ENCODE data around the gene PARVA.

PARVA gene

GRCh38 chr11:12376259-12377081 is 901 bp upstream of the PARVA start:
- DNase-seq (ENCODE audit: low read depth in 1 of 2, low spot score in 1 of 2) = no peak

- DNase-seq (ENCODE audit: low read depth in 1 of 2, low spot score in 1 of 2) = no peak
Observed at GRCh38 chr11:12377824-12378593, 638 bp downstream of the PARVA start.

- no peak for DNase-seq (ENCODE audit: low read depth in 1 of 2, low spot score in 1 of 2)
Observed at GRCh38 chr11:12380565-12381325, 3.4 kb downstream of the PARVA start.

- DNase-seq (ENCODE audit: low read depth in 1 of 2, low spot score in 1 of 2) = no peak
Observed at GRCh38 chr11:12381875-12382274, 4.5 kb downstream of the PARVA start.

GRCh38 chr11:12382451-12382850 is 5.1 kb downstream of the PARVA start:
- DNase-seq (ENCODE audit: low read depth in 1 of 2, low spot score in 1 of 2) = no peak

- DNase-seq (ENCODE audit: low read depth in 1 of 2, low spot score in 1 of 2) = no peak
Observed at GRCh38 chr11:12386309-12386708, 8.9 kb downstream of the PARVA start.

- no peak for DNase-seq (ENCODE audit: low read depth in 1 of 2, low spot score in 1 of 2)
Observed at GRCh38 chr11:12386745-12387144, 9.4 kb downstream of the PARVA start.

GRCh38 chr11:12388173-12388572 is 10.8 kb downstream of the PARVA start:
- no peak for DNase-seq (ENCODE audit: low read depth in 1 of 2, low spot score in 1 of 2)

- no peak for DNase-seq (ENCODE audit: low read depth in 1 of 2, low spot score in 1 of 2)
Observed at GRCh38 chr11:12388939-12389670, 11.7 kb downstream of the PARVA start.

- DNase-seq (ENCODE audit: low read depth in 1 of 2, low spot score in 1 of 2) = no peak
Observed at GRCh38 chr11:12389676-12390657, 12.6 kb downstream of the PARVA start.

- no peak for DNase-seq (ENCODE audit: low read depth in 1 of 2, low spot score in 1 of 2)
Observed at GRCh38 chr11:12390687-12391110, 13.3 kb downstream of the PARVA start.

GRCh38 chr11:12392672-12393071 is 15.3 kb downstream of the PARVA start:
- DNase-seq (ENCODE audit: low read depth in 1 of 2, low spot score in 1 of 2) = no peak

- DNase-seq (ENCODE audit: low read depth in 1 of 2, low spot score in 1 of 2) = no peak
Observed at GRCh38 chr11:12393691-12394090, 16.3 kb downstream of the PARVA start.

GRCh38 chr11:12394601-12395000 is 17.2 kb downstream of the PARVA start:
- no peak for DNase-seq (ENCODE audit: low read depth in 1 of 2, low spot score in 1 of 2)

GRCh38 chr11:12395333-12395732 is 18.0 kb downstream of the PARVA start:
- DNase-seq (ENCODE audit: low read depth in 1 of 2, low spot score in 1 of 2) = no peak

GRCh38 chr11:12397931-12398334 is 20.6 kb downstream of the PARVA start:
- no peak for DNase-seq (ENCODE audit: low read depth in 1 of 2, low spot score in 1 of 2)

- DNase-seq (ENCODE audit: low read depth in 1 of 2, low spot score in 1 of 2) = no peak
Observed at GRCh38 chr11:12399355-12399754, 22.0 kb downstream of the PARVA start.

GRCh38 chr11:12402025-12402424 is 24.7 kb downstream of the PARVA start:
- DNase-seq (ENCODE audit: low read depth in 1 of 2, low spot score in 1 of 2) = no peak

- DNase-seq (ENCODE audit: low read depth in 1 of 2, low spot score in 1 of 2) = no peak
Observed at GRCh38 chr11:12402691-12403120, 25.3 kb downstream of the PARVA start.
